H1 (cell line): ENCODE measurements around the gene DTNB. TPM values are rescaled to one million over a fixed set of nuclear protein-coding genes. Genes with fewer than 3 reads are reported as not detected.

Source experiments
- CTCF ChIA-PET: fragments of 300-600 bp; sonication (Branson Sonifier 250); formaldehyde crosslinking; loops from one replicate; lab custom pipeline; 2021; ENCODE audit not compliant: partially characterized antibody; lab: Charles Lee
- POLR2A ChIA-PET: fragments of 300-600 bp; sonication (Branson Sonifier 250); formaldehyde crosslinking; loops from one replicate; lab custom pipeline; 2021; ENCODE audit warnings: inconsistent platforms; ENCODE audit not compliant: partially characterized antibody; lab: Charles Lee
- DNase-seq, 2 experiments: peaks; one replicate each; pipeline versions ENCODE4 v3.0.0 to v3.0.0-alpha.2; 2010 to 2022; ENCODE audit warnings: low spot score in 2 of 2, low read depth in 1 of 2, mixed read lengths in 1 of 2
- FAIRE-seq: peaks from 2 replicates; lab custom pipeline; 2011; peaks lifted over from hg19 to GRCh38; lab: Jason Lieb, UNC
- H2AFZ ChIP-seq: 2 replicates; pipeline ENCODE4 v1.8.1; 2012; ENCODE audit warnings: low read length, inconsistent platforms
- H2AK5ac ChIP-seq: 2 replicates; pipeline ENCODE4 v1.6.1; 2013; ENCODE audit warnings: low read depth, low read length
- H2BK120ac ChIP-seq: replicated peaks from 2 replicates; pipeline ENCODE3; 2013; ENCODE audit warnings: low read depth, low read length, inconsistent platforms
- H2BK12ac ChIP-seq: 2 replicates; pipeline ENCODE4 v1.6.1; 2013; ENCODE audit warnings: low read depth, low read length
- H2BK15ac ChIP-seq: 2 replicates; pipeline ENCODE4 v1.6.1; 2013; ENCODE audit warnings: low read length
- H2BK20ac ChIP-seq: 2 replicates; pipeline ENCODE4 v1.6.1; 2013; ENCODE audit warnings: low read length
- H2BK5ac ChIP-seq: 2 replicates; pipeline ENCODE4 v1.6.1; 2013; ENCODE audit warnings: low read depth, low read length
- H3K14ac ChIP-seq: 2 replicates; pipeline ENCODE4 v1.6.1; 2013; ENCODE audit warnings: inconsistent platforms; ENCODE audit not compliant: insufficient read length
- H3K18ac ChIP-seq: 2 replicates; pipeline ENCODE4 v1.6.1; 2013; ENCODE audit warnings: low read length; ENCODE audit errors: extremely low read depth
- H3K23ac ChIP-seq: 2 replicates; pipeline ENCODE4 v1.6.1; 2013; ENCODE audit warnings: inconsistent platforms; ENCODE audit not compliant: insufficient read length
- H3K23me2 ChIP-seq: 2 replicates; pipeline ENCODE4 v1.6.1; 2013; ENCODE audit warnings: low read depth, low read length
- H3K27ac ChIP-seq: 2 replicates; pipeline ENCODE4 v1.6.1; 2011; ENCODE audit warnings: low read depth, low read length, inconsistent platforms
- H3K27me3 ChIP-seq, 4 experiments: replicated peaks in 1 of 4; 1 replicate in 1 of 4; 2 replicates in 3 of 4; pipeline versions ENCODE4 v1.6.1 to v1.8.1; 2011 to 2013; ENCODE audit warnings: low read length in 3 of 4, mild to moderate bottlenecking in 3 of 4, inconsistent platforms in 2 of 4, mixed read lengths in 2 of 4, moderate library complexity in 1 of 4; ENCODE audit not compliant: control insufficient read depth in 3 of 4, insufficient read depth in 3 of 4; ENCODE audit errors: extremely low read depth in 1 of 4
- H3K36me3 ChIP-seq, 4 experiments: 2 replicates each; pipeline versions ENCODE4 v1.6.1 to v1.8.1; 2011 to 2013; ENCODE audit warnings: mild to moderate bottlenecking in 4 of 4, low read length in 3 of 4, moderate library complexity in 2 of 4, control low read depth in 1 of 4, inconsistent platforms in 1 of 4; ENCODE audit not compliant: insufficient read depth in 4 of 4, control insufficient read depth in 2 of 4
- H3K4ac ChIP-seq: replicated peaks from 2 replicates; pipeline ENCODE3; 2013; ENCODE audit warnings: low read length, low read depth, mixed read lengths, inconsistent platforms; ENCODE audit not compliant: insufficient read length
- H3K4me1 ChIP-seq, 4 experiments: replicated peaks in 1 of 4; 1 replicate in 1 of 4; 2 replicates in 3 of 4; pipeline versions ENCODE4 v1.6.1 to v1.8.1; 2011 to 2013; ENCODE audit warnings: low read length in 3 of 4, inconsistent platforms in 2 of 4, mixed read lengths in 1 of 4; ENCODE audit not compliant: insufficient read depth in 4 of 4, control insufficient read depth in 3 of 4
- H3K4me2 ChIP-seq, 2 experiments: 2 replicates each; pipeline versions ENCODE4 v1.6.1 to v1.8.1; 2011 to 2013; ENCODE audit warnings: low read depth in 2 of 2, low read length in 2 of 2, control low read depth in 1 of 2, inconsistent platforms in 1 of 2, mild to moderate bottlenecking in 1 of 2; ENCODE audit not compliant: insufficient read depth in 1 of 2
- H3K4me3 ChIP-seq, 4 experiments: fragments of 200-600, 300-600 bp in 1 of 4; sonication (generic), shearing (Covaris generic), sonication (Bioruptor Twin) in 1 of 4; 2 replicates each; pipeline versions ENCODE4 v1.5.1 to v1.8.1; 2011 to 2016; ENCODE audit warnings: low read length in 4 of 4, low read depth in 3 of 4, control low read depth in 2 of 4, inconsistent platforms in 2 of 4, mild to moderate bottlenecking in 2 of 4, mixed read lengths in 1 of 4, moderate library complexity in 1 of 4; ENCODE audit not compliant: insufficient read depth in 2 of 4; ENCODE audit errors: extremely low read depth in 1 of 4
- H3K56ac ChIP-seq: replicated peaks from 2 replicates; pipeline ENCODE3; 2013; ENCODE audit warnings: low read depth, mild to moderate bottlenecking, mixed read lengths, low read length, inconsistent platforms; ENCODE audit not compliant: insufficient read length
- H3K79me1 ChIP-seq: 2 replicates; pipeline ENCODE4 v1.6.1; 2013; ENCODE audit warnings: low read depth, low read length, control low read depth
- H3K79me2 ChIP-seq, 2 experiments: 2 replicates each; pipeline versions ENCODE4 v1.6.1 to v1.8.1; 2012 to 2013; ENCODE audit warnings: low read length in 2 of 2, mild to moderate bottlenecking in 2 of 2, inconsistent platforms in 1 of 2; ENCODE audit not compliant: insufficient read depth in 2 of 2, control insufficient read depth in 1 of 2
- H3K9ac ChIP-seq, 4 experiments: replicated peaks in 1 of 4; 1 replicate in 1 of 4; 2 replicates in 3 of 4; pipeline versions ENCODE4 v1.6.1 to v1.8.1; 2011 to 2013; ENCODE audit warnings: low read depth in 3 of 4, low read length in 3 of 4, control low read depth in 2 of 4, mild to moderate bottlenecking in 2 of 4, moderate library complexity in 2 of 4, inconsistent platforms in 1 of 4; ENCODE audit errors: extremely low read depth in 1 of 4
- H3K9me3 ChIP-seq, 2 experiments: 2 replicates each; pipeline versions ENCODE4 v1.6.1 to v1.8.1; 2012 to 2013; ENCODE audit warnings: mild to moderate bottlenecking in 2 of 2, moderate library complexity in 2 of 2, control low read depth in 1 of 2, inconsistent platforms in 1 of 2, low read depth in 1 of 2, low read length in 1 of 2, mixed read lengths in 1 of 2; ENCODE audit not compliant: insufficient read depth in 2 of 2
- H4K20me1 ChIP-seq, 2 experiments: replicated peaks in 1 of 2; 2 replicates each; pipeline versions ENCODE3 to v1.8.1; 2011 to 2013; ENCODE audit warnings: inconsistent platforms in 2 of 2, low read length in 2 of 2, mild to moderate bottlenecking in 1 of 2; ENCODE audit not compliant: insufficient read depth in 2 of 2, control insufficient read depth in 1 of 2
- H4K5ac ChIP-seq: 2 replicates; pipeline ENCODE4 v1.6.1; 2013; ENCODE audit warnings: low read length, low read depth, mixed read lengths, inconsistent platforms; ENCODE audit not compliant: insufficient read length
- H4K8ac ChIP-seq: 2 replicates; pipeline ENCODE4 v1.8.0; 2013; ENCODE audit warnings: mild to moderate bottlenecking, moderate library complexity, low read length, inconsistent platforms; ENCODE audit not compliant: insufficient read depth; ENCODE audit errors: extremely low read depth
- H4K91ac ChIP-seq: replicated peaks from 2 replicates; pipeline ENCODE3; 2013; ENCODE audit warnings: low read length, mixed read lengths, inconsistent platforms; ENCODE audit not compliant: insufficient read length
- CREB1 ChIP-seq: IDR thresholded peaks from 2 replicates; pipeline ENCODE4 v1.6.1; 2012; ENCODE audit warnings: inconsistent platforms
- EGR1 ChIP-seq: IDR thresholded peaks from 2 replicates; pipeline ENCODE4 v1.6.1; 2011; ENCODE audit warnings: low read depth, low read length, borderline replicate concordance
- RBBP5 ChIP-seq: IDR thresholded peaks from 2 replicates; pipeline ENCODE4 v1.7.1; 2012; ENCODE audit warnings: low read depth, mild to moderate bottlenecking, inconsistent platforms, low read length, moderate library complexity, borderline replicate concordance
- WGBS, 2 experiments: shearing (Covaris generic) in 1 of 2; methylation state at CpG; one replicate each; pipeline versions ENCODE4 v1.1.6 to v1.1.7; 2013 to 2015; ENCODE audit warnings: low lambda C conversion rate in 2 of 2, mixed read lengths in 2 of 2, inconsistent platforms in 1 of 2, low coverage in 1 of 2, missing lambda C conversion rate in 1 of 2; ENCODE audit not compliant: insufficient replicate concordance in 2 of 2, insufficient coverage in 1 of 2, insufficient read length in 1 of 2; ENCODE audit errors: extremely low coverage in 1 of 2, missing lambda C conversion rate in 1 of 2; 5-methylcytosine and 5-hydroxymethylcytosine counted together
- polyA plus RNA-seq, 7 experiments: library from polyadenylated mRNA; depleted of rRNA in 3 of 7; stranded (reverse) in 5 of 7; unstranded in 2 of 7; fragments of >200 nt in 5 of 7; fragments of 200-250 nt in 2 of 7; gene quantifications; 1 replicate in 5 of 7; 2 replicates in 1 of 7; 4 replicates in 1 of 7; pipeline versions ENCODE4 v1.2.1 to v1.2.3, GENCODE V29; 2011 to 2013; ENCODE audit warnings: missing spikeins in 2 of 7, mixed read lengths in 2 of 7
- total RNA-seq: library from RNA; stranded (reverse); fragmentation: NEBNext Ultra II Directional; extraction: Animal tissue kit (Norgen Biotek cat#: 25700); gene quantifications from 2 replicates; pipeline ENCODE4 v1.2.1, GENCODE V29; 2021

The DTNB gene
- total and polyA plus RNA-seq, 2 of the 8 experiments (the other 6 are each of a cell fraction or from before 2014, with no cell fraction given), result 39.6 to 49.5 TPM

DNA sequence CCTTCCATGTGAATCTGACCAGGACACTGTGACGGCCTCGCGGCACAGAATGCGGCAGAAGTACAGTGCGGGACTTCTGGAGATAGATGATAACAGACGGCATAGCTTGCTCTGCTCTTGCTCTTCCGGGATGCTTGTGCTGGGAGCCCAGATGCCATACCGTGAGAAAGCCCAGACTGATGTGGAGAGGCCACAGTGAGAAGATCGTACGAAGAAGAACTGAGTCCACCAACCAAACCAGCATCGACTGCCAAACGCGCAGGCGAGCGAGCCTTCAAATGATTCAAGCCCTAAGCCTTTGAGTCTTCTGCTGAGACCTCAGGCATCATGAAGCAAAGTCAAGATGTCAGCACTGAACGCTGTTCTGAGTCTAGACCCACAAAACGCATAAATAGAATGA, 33.7 kb downstream of the DTNB start:
- WGBS, 2 experiments, result 91% methylated on average over 17 of the region's 17 CpGs; no CpG with 5 or more reads in 1 of the 2 experiments
- H3K4ac ChIP-seq, result no peak overlapping the region
- H2AK5ac ChIP-seq, result no peak overlapping the region
- no peaks in the 10 kb centered on the region for H3K27me3 ChIP-seq
- no peak overlapping the region for H3K14ac ChIP-seq
- no peak overlapping the region for H4K91ac ChIP-seq
- H3K9ac ChIP-seq, result no peak overlapping the region
- FAIRE-seq, result no peak
- no peak overlapping the region for H3K27ac ChIP-seq
- peaks cover 0 to 2% of the 10 kb centered on the region in 2 experiments; a peak in 2 of 4 replicates for H3K79me2 ChIP-seq
- no peaks in the 10 kb centered on the region; the same call in 1 of the 2 replicates for H3K79me1 ChIP-seq
- POLR2A ChIA-PET, result no interaction called here
- no peak overlapping the region for H4K8ac ChIP-seq
- H2BK5ac ChIP-seq, result no peak overlapping the region
- H3K23me2 ChIP-seq, result no peaks in the 10 kb centered on the region
- H3K18ac ChIP-seq, result no peak overlapping the region
- H3K9me3 ChIP-seq, result no peaks in the 10 kb centered on the region
- TF ChIP-seq RBBP5, result no peak
- TF ChIP-seq CREB1, result no peak
- no peak for TF ChIP-seq EGR1
- TF ChIP-seq, all 59 proteins: peak for 0
- CTCF ChIA-PET, result interaction anchor here (1.7 kb wide), 1 partner anchor 60 kb away, joined by 6 read pairs; no protein-coding TSS in a partner anchor
- Histone ChIP-seq H2BK12ac (no peak overlapping the region), H2BK15ac (no peak overlapping the region), H3K23ac (no peak overlapping the region), H3K56ac (no peak overlapping the region), H3K36me3 (peaks cover 0 to 10% (median 0%) of the 10 kb centered on the region in 4 experiments; a peak in 3 of 8 replicates), H3K4me1 (no peaks in the 10 kb centered on the region), H3K4me2 (no peak overlapping the region), H2BK120ac (no peak overlapping the region), H2AFZ (no peak overlapping the region), H3K4me3 (no peak overlapping the region), H4K20me1 (no peaks in the 10 kb centered on the region), H4K5ac (no peak overlapping the region), H2BK20ac (no peak overlapping the region)
- DNase-seq, result no peak
